Peyer's patch (tissue), 4 donors: Measurements from ENCODE around the gene NOS1AP.

Source experiments
- POLR2A ChIP-seq, 2 donors: fragments of 450-650 bp; IDR thresholded peaks; one replicate each; pipeline ENCODE4 v1.5.1; 2017; ENCODE audit warnings: antibody characterized with exemption in 2 of 2, mild to moderate bottlenecking in 2 of 2, moderate library complexity in 2 of 2
- TF ChIP-seq, protein P1 (sequence below), 6 experiments: fragments of 450-650 bp in 4 of 6; fragments of 200-600 bp in 2 of 6; sonication (generic) in 1 of 6; IDR thresholded peaks; one replicate each; pipeline ENCODE4 v1.5.1; 2017 to 2019; ENCODE audit warnings: antibody characterized with exemption in 6 of 6, mild to moderate bottlenecking in 3 of 6, moderate library complexity in 1 of 6

DNA sequence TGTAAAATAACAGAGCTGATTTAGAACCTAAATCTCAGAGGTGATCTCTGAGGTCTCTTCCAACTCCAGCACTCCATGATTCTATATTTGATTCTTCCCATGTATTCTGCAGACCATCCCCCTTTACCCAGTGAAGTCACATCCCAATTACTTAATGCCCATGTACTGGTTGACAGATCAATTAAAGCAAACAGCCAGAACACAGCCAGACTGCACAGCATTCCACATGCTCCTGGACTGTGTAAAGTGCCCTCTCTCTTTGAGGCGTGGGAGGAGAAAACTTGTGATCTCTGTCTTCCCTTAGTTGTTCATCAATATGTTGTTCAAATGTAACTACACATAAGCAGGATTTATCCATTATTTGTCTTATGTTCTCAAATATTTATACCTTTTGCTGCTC, 18.1 kb downstream of the NOS1AP start:
- TF ChIP-seq, protein P1, sequence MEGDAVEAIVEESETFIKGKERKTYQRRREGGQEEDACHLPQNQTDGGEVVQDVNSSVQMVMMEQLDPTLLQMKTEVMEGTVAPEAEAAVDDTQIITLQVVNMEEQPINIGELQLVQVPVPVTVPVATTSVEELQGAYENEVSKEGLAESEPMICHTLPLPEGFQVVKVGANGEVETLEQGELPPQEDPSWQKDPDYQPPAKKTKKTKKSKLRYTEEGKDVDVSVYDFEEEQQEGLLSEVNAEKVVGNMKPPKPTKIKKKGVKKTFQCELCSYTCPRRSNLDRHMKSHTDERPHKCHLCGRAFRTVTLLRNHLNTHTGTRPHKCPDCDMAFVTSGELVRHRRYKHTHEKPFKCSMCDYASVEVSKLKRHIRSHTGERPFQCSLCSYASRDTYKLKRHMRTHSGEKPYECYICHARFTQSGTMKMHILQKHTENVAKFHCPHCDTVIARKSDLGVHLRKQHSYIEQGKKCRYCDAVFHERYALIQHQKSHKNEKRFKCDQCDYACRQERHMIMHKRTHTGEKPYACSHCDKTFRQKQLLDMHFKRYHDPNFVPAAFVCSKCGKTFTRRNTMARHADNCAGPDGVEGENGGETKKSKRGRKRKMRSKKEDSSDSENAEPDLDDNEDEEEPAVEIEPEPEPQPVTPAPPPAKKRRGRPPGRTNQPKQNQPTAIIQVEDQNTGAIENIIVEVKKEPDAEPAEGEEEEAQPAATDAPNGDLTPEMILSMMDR (IDR thresholded peaks at IDR 0.05), result no peak
- TF ChIP-seq POLR2A (IDR thresholded peaks at IDR 0.05), result no peak
